HepG2 (cell line): ENCODE measurements around the gene OPRL1. TPM values are rescaled to one million over a fixed set of nuclear protein-coding genes. Genes with fewer than 3 reads are reported as not detected.

Experiments used
- ARID2 ChIP-seq: sonication (generic); formaldehyde crosslinking; IDR thresholded peaks from 2 replicates; pipeline ENCODE4 v1.8.1; 2022; ENCODE audit warnings: mild to moderate bottlenecking, missing genetic modification reagents, borderline replicate concordance
- ATF5 ChIP-seq: sonication (generic); formaldehyde crosslinking; IDR thresholded peaks from 2 replicates; pipeline ENCODE4 v1.4.0; 2020; ENCODE audit warnings: mild to moderate bottlenecking, low read depth, missing genetic modification reagents
- DRAP1 ChIP-seq: IDR thresholded peaks from 2 replicates; pipeline ENCODE4 v1.6.1; 2016; ENCODE audit warnings: missing genetic modification reagents, missing compliant biosample characterization
- E2F1 ChIP-seq: sonication (generic); formaldehyde crosslinking; IDR thresholded peaks from 2 replicates; pipeline ENCODE4 v1.5.0; 2020; ENCODE audit warnings: missing genetic modification reagents
- GATA4 ChIP-seq: sonication (generic); IDR thresholded peaks from 2 replicates; pipeline ENCODE4 v1.6.1; 2016; ENCODE audit warnings: antibody characterized with exemption, low read depth, borderline replicate concordance
- GLI4 ChIP-seq: sonication (generic); formaldehyde crosslinking; IDR thresholded peaks from 2 replicates; pipeline ENCODE4 v1.5.1; 2020; ENCODE audit warnings: missing genetic modification reagents, mild to moderate bottlenecking, moderate library complexity, borderline replicate concordance
- HOXA5 ChIP-seq: sonication (generic); formaldehyde crosslinking; IDR thresholded peaks from 2 replicates; pipeline ENCODE4 v1.4.0; 2020; ENCODE audit warnings: missing genetic modification reagents
- JDP2 ChIP-seq: sonication (generic); formaldehyde crosslinking; IDR thresholded peaks from 2 replicates; pipeline ENCODE4 v1.8.1; 2022; ENCODE audit warnings: missing genetic modification reagents, borderline replicate concordance
- KDM5A ChIP-seq: fragments of 200-600 bp; sonication (generic); IDR thresholded peaks from 2 replicates; pipeline ENCODE4 v1.7.0; 2018; ENCODE audit warnings: antibody characterized with exemption, mild to moderate bottlenecking, low read length, borderline replicate concordance
- KLF9 ChIP-seq: IDR thresholded peaks from 2 replicates; pipeline ENCODE4 v1.6.1; 2016; ENCODE audit warnings: low read depth
- KMT2B ChIP-seq: IDR thresholded peaks from 2 replicates; pipeline ENCODE4 v1.6.1; 2016; ENCODE audit warnings: missing genetic modification reagents, missing compliant biosample characterization
- MEIS1 ChIP-seq: sonication (generic); formaldehyde crosslinking; IDR thresholded peaks from 2 replicates; pipeline ENCODE4 v1.9.0; 2021; ENCODE audit warnings: mild to moderate bottlenecking, missing genetic modification reagents, moderate library complexity, borderline replicate concordance
- MNT ChIP-seq: fragments of 450-650 bp; IDR thresholded peaks from 2 replicates; pipeline ENCODE4 v1.6.1; 2016
- NPAS2 ChIP-seq: sonication (generic); formaldehyde crosslinking; IDR thresholded peaks from 2 replicates; pipeline ENCODE4 v1.8.0; 2022; ENCODE audit warnings: mild to moderate bottlenecking, missing genetic modification reagents, borderline replicate concordance
- RBFOX2 ChIP-seq: fragments of 200-400 bp; formaldehyde crosslinking; IDR thresholded peaks from 2 replicates; pipeline ENCODE4 v1.6.1; 2017; ENCODE audit warnings: low read depth, mild to moderate bottlenecking, low read length
- RORA ChIP-seq: sonication (generic); formaldehyde crosslinking; IDR thresholded peaks from 2 replicates; pipeline ENCODE4 v1.5.0; 2020; ENCODE audit warnings: mild to moderate bottlenecking, missing genetic modification reagents, moderate library complexity
- SAFB2 ChIP-seq: sonication (generic); formaldehyde crosslinking; IDR thresholded peaks from 2 replicates; pipeline ENCODE4 v1.5.1; 2020; ENCODE audit warnings: missing genetic modification reagents, low read depth, mild to moderate bottlenecking, borderline replicate concordance
- SCMH1 ChIP-seq: sonication (generic); formaldehyde crosslinking; IDR thresholded peaks from 2 replicates; pipeline ENCODE4 v1.9.0; 2021; ENCODE audit warnings: missing genetic modification reagents, mild to moderate bottlenecking, borderline replicate concordance
- SIX1 ChIP-seq: sonication (generic); formaldehyde crosslinking; IDR thresholded peaks from 2 replicates; pipeline ENCODE4 v1.4.0; 2020; ENCODE audit warnings: missing genetic modification reagents, borderline replicate concordance
- SMAD3 ChIP-seq: sonication (generic); formaldehyde crosslinking; IDR thresholded peaks from 2 replicates; pipeline ENCODE4 v1.4.0; 2020; ENCODE audit warnings: missing genetic modification reagents
- SP1 ChIP-seq, 2 experiments: fragments of 450-650 bp in 1 of 2; sonication (generic) in 1 of 2; formaldehyde crosslinking in 1 of 2; IDR thresholded peaks; 2 replicates each; pipeline versions ENCODE4 v1.4.0 to v1.6.1; 2016 to 2020; ENCODE audit warnings: missing genetic modification reagents in 1 of 2
- TRIM24 ChIP-seq: sonication (generic); formaldehyde crosslinking; IDR thresholded peaks from 2 replicates; pipeline ENCODE4 v1.8.0; 2022; ENCODE audit warnings: mild to moderate bottlenecking, missing genetic modification reagents
- ZBTB26 ChIP-seq: IDR thresholded peaks from 2 replicates; pipeline ENCODE4 v1.6.1; 2016; ENCODE audit warnings: missing compliant biosample characterization, missing genetic modification reagents, borderline replicate concordance
- ZC3H13 ChIP-seq: sonication (generic); formaldehyde crosslinking; IDR thresholded peaks from 2 replicates; pipeline ENCODE4 v1.8.1; 2023; ENCODE audit warnings: mild to moderate bottlenecking, missing genetic modification reagents, moderate library complexity
- ZMAT3 ChIP-seq: sonication (generic); formaldehyde crosslinking; conservative IDR thresholded peaks from 2 replicates; pipeline ENCODE4 v1.7.0; 2021; ENCODE audit warnings: missing genetic modification reagents
- ZNF224 ChIP-seq: sonication (generic); formaldehyde crosslinking; IDR thresholded peaks from 2 replicates; pipeline ENCODE4 v1.5.0; 2020; ENCODE audit warnings: mild to moderate bottlenecking, missing genetic modification reagents
- ZNF260 ChIP-seq: sonication (generic); formaldehyde crosslinking; IDR thresholded peaks from 2 replicates; pipeline ENCODE4 v1.4.0; 2020; ENCODE audit warnings: missing genetic modification reagents, low read depth, mild to moderate bottlenecking, borderline replicate concordance
- ZNF782 ChIP-seq: sonication (generic); formaldehyde crosslinking; IDR thresholded peaks from 2 replicates; pipeline ENCODE4 v1.4.0; 2020; ENCODE audit warnings: missing genetic modification reagents, mild to moderate bottlenecking, borderline replicate concordance
- polyA plus RNA-seq, 8 experiments: library from polyadenylated mRNA; depleted of rRNA in 3 of 8; stranded (reverse) in 7 of 8; unstranded in 1 of 8; fragments of >200 nt; fragmentation: Illumina TruSeq in 4 of 8; extraction: Trizol in 4 of 8; gene quantifications; 2 replicates each; pipeline versions ENCODE4 v1.2.1 to v1.2.3, GENCODE V29; 2011 to 2016; ENCODE audit warnings: low read depth in 4 of 8, missing spikeins in 1 of 8, mixed read lengths in 1 of 8; ENCODE audit not compliant: insufficient read depth in 1 of 8
- total RNA-seq, 5 experiments: library from RNA; depleted of rRNA; stranded (reverse); fragments of >200 nt; fragmentation: Illumina TruSeq; extraction: Trizol; gene quantifications; 2 replicates each; pipeline ENCODE4 v1.2.3, GENCODE V29; 2016; ENCODE audit warnings: low read depth in 1 of 5

Gene OPRL1
- total and polyA plus RNA-seq, 2 of the 13 experiments (the other 11 are each of a cell fraction or from before 2014, with no cell fraction given) = 0.35 to 0.71 TPM

GRCh38 chr20:64037199-64037497, 42.7 kb upstream of the OPRL1 start (continued):
- TF ChIP-seq NPAS2 (CRISPR knock-in tag) (no peak), HOXA5 (CRISPR knock-in tag) (0 out of 2 replicates have a peak, but pooled peaks have one; percentile 34), GLI4 (no peak), RORA (CRISPR knock-in tag) (no peak), E2F1 (CRISPR knock-in tag) (0 out of 2 replicates have a peak, but pooled peaks have one; percentile 34), JDP2 (CRISPR knock-in tag) (no peak), KLF9 (no peak), SMAD3 (CRISPR knock-in tag) (no peak), ZMAT3 (CRISPR knock-in tag) (no peak), SCMH1 (CRISPR knock-in tag) (no peak), SIX1 (0 out of 2 replicates have a peak, but pooled peaks have one; percentile 0), ZNF224 (CRISPR knock-in tag) (no peak), GATA4 (no peak), ZNF260 (CRISPR knock-in tag) (peak; percentile 55; the same call in 1 of the 2 replicates), MEIS1 (CRISPR knock-in tag) (0 out of 2 replicates have a peak, but pooled peaks have one; percentile 61), ATF5 (CRISPR knock-in tag) (no peak), SAFB2 (CRISPR knock-in tag) (no peak), DRAP1 (no peak), MNT (no peak), SP1 (IDR thresholded peaks at IDR 0.05) (no peak), SP1 (CRISPR knock-in tag; IDR thresholded peaks at IDR 0.05) (no peak), TRIM24 (no peak), KDM5A (no peak), ZBTB26 (CRISPR knock-in tag) (no peak), KMT2B (no peak), ZC3H13 (CRISPR knock-in tag) (no peak), RBFOX2 (no peak), ZNF782 (CRISPR knock-in tag) (no peak), ARID2 (CRISPR knock-in tag) (0 out of 2 replicates have a peak, but pooled peaks have one; percentile 42)
